ENCODE measurements around the gene FAR2.

GRCh38 chr12:29241821-29242591, 92.9 kb downstream of the FAR2 start:
- TF ChIP-seq CTCF (IDR thresholded peaks at IDR 0.05; ENCODE audit: insufficient read depth, low read length, poor library complexity, severe bottlenecking) (no peak), EZH2phosphoT487 (conservative IDR thresholded peaks at IDR 0.05; ENCODE audit: low read length) (no peak)

Measured in SU-DHL-6 (cell line).